DMS 273 treated with DMSO at 0.1 percent for 48 hours (cell line): Measurements from ENCODE around the gene SERPINH1.

ENCODE experiments used
- DNase-seq: peaks from one replicate; lab custom pipeline; 2025; lab: John Stamatoyannopoulos, UW

Gene SERPINH1

DNA sequence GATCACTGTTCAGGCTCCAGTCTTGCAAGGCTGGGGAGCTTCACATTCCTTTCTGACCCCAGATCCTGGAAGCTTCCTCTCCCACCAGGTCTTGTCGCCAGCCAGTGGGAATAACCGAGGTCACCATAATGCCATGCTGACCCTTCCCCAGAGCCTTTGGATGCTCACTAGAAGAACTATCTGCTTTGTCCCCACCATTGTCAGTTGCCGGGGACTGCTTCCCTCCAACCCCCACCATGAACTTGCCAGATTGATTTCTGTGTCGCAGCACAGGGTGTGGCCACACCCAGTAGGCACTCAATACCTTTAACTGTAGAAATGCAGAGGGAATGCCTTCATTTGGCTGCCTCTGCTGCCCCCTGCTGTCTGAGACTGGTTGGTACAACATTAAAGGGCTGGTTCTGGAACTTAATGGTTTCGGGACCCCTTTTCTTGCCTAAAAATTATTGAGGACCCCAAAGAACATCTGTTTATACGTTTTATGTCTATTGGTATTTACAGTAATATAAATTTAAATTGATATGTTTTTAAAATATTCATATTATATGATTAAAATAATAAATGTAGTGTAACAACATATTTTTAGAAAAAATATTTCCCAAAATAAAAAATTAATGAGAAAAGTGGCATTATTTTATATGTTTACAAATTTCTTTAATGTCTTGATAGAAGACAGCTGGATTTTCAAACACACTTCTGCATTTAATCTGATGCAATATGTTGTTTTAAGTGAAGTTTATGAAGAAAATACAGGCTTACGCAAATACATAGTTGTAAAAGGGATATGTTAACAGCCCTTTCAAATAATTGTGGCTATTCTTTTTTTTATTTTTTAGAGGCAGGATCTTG, 29.6 kb upstream of the SERPINH1 start:
- DNase-seq, result no peak

GRCh38 chr11:75533896-75534258, 28.2 kb upstream of the SERPINH1 start:
- no peak for DNase-seq

DNA sequence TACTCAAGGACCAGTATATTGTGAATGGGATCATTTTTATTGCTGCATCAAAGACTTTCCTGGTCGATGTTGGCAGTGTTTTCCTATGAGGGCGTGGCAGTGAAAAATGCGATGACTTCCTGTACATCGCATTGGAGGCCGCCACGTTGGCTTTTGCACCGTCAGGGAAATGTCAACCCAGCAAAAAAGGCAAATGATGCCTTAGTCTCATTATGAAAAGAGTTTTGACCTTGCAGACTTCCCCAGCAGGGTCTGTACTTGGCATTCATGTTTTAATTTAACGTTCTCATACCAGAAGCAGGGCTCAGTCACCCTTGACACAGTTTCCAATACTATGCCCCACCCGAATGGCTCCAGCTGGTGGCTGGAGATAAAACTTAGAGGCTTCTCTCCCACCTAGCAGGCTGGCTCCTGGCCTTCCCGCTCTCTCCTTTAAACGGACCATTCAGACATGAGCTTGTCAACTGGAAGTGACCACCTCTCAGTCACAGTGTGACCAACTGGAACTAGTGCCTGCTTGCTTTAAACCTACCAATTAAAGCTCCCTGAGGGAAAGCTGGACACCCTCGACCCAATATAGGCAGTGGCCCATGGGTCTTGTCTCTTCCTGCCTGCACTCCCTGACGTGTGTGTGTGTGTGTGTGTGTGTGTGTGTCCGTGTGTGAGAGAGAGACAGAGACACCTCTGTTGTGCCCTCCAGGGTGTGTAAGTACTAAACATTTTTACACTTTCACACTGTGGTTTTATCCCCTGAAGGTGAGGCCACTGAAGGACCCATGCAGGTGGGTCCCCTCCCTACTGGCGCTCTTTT, 27.6 kb upstream of the SERPINH1 start:
- DNase-seq, result no peak

GRCh38 chr11:75535071-75535470, 27.0 kb upstream of the SERPINH1 start:
- DNase-seq, result no peak

- no peak for DNase-seq
Measured at GRCh38 chr11:75536786-75537641, 25.0 kb upstream of the SERPINH1 start.

GRCh38 chr11:75537740-75538139, 24.3 kb upstream of the SERPINH1 start:
- DNase-seq, result no peak

GRCh38 chr11:75538150-75538942, 23.7 kb upstream of the SERPINH1 start:
- DNase-seq, result no peak

DNA sequence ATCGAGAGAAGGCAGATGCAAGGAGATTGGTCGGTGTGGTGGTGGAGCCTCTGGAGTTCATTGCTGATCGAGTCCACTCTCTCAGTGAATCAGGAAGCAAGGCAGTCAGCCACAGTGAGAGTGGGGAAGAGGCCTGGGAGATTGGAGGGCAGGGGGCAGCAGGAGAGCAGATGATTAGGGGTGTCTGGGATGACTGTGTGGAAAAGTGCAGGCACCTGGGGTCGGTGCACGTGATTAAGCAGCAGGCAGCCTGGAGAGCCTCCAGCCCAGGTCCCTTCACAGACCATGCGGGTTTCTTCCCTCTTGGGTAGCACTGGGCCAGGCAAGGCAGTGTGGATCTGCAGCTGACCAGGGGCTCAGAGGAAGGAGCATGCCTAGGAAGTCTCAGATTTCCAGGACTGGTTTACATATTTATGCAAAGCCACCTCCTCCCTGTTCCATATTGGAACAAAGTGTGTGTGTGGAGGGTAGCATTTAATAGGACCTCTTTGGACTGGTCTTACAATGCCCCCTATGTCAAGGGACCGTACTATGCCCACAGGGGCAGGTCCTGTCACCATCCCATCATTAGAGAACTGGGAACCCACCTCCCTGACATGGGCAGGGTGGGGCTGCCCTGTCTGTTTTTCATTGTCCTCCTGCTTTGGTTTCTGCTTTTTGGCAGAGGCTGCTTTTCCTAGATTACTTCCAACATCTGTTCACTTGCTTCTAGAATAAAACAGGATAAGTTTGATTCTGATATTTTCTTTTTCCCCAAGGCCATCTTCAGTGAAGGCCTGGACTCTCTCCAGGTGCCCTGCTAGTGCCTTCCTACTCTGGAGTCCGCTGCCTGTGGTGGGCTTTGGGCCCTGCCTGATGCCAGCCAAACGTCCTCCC, 22.4 kb upstream of the SERPINH1 start:
- peak; percentile 17 for DNase-seq

DNA sequence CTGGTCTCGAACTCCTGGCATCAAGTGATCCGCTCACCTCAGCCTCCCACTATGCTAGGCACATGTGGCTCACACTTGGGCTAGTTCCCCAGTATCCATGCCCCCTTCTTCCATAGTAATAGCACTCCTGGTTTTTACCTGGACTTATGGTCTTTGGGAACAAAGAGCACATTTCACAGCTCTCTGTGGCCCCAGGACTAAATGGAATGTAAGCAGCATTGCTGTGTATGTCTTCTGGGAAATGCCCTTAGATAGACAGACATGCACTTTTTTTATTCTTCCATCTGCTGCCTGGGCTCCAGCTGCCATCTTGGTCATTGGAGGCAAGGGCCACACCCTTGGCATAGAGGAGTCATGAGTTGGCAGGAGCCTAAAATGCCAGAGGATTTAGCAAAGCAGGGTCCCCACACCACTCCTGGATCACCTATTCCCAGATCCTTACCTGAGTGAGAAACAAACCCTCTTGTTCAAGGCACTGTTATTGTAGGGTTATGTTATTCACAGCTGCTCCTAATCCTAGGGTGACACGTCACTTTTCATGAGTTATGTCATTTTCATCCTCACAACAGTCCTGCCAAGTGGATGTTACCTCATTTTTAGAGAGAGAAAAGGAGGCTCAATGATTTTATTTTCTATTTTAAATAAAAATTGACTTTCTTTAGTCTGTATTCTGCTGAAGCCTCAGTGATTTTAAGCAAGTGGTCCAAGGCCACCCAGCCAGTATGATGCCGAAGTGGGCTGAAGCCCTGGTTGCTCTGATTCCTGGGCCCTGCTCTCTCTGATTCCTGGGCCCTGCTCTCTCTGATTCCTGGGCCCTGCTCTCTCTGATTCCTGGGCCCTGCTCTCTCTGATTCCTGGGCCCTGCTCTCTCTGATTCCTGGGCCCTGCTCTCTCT, 20.6 kb upstream of the SERPINH1 start:
- DNase-seq, result no peak

DNA sequence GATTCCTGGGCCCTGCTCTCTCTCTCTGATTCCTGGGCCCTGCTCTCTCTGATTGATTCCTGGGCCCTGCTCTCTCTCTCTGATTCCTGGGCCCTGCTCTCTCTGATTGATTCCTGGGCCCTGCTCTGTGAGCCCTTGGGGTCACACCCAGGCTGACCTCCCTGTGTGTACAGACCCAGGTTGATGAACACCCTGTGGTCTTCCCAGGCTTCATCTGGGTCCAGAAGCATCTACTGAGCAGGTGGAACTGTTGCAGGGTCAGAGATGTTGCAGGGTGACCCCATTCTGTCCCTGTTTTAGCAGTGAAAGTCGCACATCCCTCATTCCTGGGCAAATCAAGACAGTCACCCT, 20.0 kb upstream of the SERPINH1 start:
- DNase-seq, result no peak

- no peak for DNase-seq
Measured at GRCh38 chr11:75543806-75544205, 18.2 kb upstream of the SERPINH1 start.

GRCh38 chr11:75547177-75547576, 14.9 kb upstream of the SERPINH1 start:
- DNase-seq, result no peak

DNA sequence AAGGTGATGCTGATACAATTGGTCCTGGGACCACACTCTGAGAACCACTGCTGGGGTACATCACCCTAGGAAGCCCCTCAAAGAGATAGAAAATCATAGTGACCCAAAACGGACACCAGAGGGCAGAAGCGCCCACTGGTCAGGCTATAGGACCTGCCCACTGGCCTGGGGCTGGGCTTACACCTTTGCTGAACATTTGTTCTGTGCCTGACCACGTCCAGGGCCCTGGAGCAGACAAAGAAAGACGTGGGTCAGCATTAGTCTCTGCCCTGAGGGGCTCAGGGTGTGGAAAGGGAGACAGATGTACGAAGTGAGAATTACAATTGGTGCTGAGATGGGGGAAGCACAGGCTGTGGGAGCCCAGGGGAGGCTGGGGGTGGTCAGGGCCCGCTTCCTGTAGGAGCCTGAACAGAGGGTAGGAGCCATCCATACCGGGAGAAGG, 14.4 kb upstream of the SERPINH1 start:
- no peak for DNase-seq

DNA sequence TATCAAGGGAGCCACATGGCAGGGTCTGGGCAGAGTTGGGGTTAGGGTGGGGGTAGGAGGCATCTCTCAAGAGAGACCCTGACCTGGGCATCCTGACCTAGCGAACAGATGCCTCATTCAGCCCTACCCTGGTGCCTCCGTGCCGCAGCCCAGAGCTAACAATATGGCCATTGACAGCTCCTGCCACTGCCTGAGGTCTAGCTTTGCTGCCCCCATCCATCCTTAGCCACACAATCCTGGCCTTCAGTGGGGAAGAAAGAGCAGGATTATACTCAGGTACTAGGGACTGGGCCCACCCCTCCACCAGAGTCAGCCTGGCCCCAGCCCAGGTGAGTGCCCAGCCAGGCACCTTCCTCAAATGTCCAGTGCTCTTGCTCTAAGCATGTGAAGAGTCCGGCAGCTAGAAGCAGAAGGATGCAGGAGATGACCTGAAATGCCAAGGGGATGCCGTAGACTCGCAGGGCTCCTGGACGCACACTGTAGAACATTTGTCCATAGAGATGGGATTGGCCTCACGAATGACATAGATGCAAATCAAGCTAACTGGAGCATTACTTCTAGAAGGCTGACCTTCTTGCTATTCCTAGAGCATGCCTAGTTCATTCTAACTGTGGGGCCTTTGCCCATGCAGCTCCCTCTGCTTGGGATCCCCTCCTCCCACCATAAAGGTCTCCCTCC, 13.3 kb upstream of the SERPINH1 start:
- no peak for DNase-seq

DNA sequence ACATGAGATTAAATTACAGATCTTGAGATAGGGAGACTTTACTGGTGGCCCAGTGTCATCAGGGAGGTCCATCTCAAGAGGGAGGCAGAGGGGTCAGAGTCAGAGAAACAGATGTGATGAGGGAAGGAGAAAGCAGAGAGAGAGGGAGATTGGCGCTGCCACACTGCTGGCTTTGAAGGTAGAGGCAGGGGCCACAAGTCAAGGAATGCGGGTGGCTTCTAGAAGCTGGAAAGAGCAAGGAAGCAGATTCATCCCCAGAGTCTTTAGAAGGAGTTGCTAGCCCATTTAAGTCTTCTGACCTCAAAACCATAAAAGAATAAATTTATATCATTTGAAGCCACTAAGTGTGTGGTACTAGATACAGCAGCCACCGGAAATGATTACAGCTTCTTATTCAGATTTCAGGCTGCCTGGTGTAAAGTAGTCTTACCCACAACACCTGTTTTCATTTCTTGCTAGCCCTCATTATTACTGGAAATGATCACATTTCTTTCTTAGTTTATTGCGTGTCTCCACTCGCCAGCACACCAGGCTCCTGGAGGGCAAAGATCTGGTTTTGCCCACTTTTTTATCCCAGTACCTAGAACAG, 12.6 kb upstream of the SERPINH1 start:
- no peak for DNase-seq

DNA sequence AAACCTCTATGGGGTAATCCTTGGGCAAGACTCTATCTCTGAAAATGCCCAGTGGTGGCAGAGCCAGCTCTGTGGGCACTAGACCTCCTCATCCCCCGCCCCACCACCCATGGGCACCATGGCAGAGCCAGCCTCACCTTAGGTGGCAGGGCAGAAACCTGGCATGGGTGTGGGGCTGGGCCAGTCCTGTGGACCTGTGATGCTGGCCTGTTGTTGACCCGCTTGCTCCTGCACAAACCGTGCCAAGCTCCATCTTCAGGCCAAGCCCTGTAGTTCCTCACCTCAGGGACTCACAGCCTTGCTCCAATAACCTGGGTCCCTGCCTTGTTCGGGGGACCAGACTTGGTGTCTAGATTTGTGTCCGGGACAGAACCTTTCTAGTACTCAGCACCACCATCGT, 8.9 kb upstream of the SERPINH1 start:
- DNase-seq, result no peak

GRCh38 chr11:75553889-75554257, 8.2 kb upstream of the SERPINH1 start:
- no peak for DNase-seq

DNA sequence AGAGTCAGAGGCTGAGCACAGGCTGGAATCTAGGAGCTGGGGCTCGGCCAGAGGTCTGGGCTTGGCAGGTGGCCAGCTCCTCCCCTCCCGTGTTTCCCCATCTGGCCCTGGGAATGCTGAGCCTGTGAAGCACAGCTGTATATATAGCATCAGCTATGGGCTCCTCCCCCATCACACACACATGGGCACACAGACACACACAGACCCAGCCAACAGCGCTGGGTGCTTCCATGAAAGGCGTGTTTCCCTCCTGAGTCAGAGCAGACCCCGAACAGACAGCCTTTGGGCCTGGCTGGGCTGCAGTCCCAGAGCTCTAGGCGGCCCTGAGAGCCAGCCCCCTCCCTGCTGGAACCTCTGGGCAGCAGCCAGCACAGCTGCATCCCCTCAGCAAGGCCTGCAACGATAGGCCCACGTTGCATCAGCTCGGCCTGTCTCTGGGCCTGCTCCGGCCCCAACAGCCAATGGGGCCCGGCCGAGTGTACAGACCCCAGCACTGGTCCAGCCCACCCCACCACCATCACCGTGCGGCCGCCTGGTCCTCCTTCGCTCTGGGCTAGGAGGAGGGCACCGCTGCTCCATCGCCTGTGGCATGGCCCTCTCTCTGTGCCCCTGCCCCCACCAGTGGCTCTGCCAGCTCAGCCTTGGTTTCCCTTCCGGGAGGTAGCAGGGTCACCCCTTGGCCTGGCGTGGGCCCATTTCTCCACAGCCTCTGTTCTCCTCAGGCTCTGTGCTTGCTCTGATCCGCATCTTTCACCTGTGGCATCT, 7.6 kb upstream of the SERPINH1 start:
- peak; percentile 91 for DNase-seq
